ENCODE measurements around the gene TSPEAR.
"Not testable (repeated sequence)": the region's sequence is repeated elsewhere in the genome, so short reads cannot be mapped to it uniquely, and the experiment has no call there.

The TSPEAR gene

DNA sequence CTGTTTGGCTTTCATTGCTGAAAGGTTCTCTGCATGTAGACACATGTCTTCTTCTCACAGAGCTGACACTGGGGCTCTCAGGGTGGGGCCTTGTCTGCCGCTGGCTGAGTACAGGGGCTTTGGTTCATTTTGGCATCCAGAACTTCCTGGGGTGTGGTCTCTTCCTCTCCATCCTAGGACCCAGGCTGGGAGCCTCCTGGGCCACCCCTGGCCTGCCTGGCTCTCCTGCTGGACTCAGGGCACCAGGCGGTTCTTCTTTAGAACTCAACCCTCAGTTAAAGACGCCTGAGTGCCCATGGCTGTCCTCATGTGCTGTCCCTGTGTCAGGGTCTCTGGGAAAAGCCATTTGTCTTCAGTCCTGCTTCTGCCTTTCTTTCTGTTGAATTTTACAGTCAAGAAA lies 125.5 kb downstream of the TSPEAR start:
- DNase-seq (ENCODE audit: low spot score): no peak

DNA sequence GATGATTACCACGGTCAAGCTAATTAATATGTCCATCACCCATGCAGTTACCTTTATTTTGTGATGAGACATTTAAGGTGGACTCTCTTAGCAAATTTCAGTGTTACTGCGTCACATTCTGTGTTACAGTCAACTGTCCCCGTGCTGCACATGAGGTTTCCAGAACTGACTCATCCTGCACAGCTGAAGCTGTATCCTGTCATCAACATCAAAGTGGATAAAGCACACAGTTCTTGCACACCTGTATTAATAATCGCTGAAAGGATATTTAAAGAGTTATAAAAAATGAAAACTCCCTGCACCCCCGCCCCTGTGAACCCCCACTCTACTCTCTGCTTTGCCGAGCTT lies 127.6 kb downstream of the TSPEAR start:
- no peak for DNase-seq (ENCODE audit: low spot score)

DNA sequence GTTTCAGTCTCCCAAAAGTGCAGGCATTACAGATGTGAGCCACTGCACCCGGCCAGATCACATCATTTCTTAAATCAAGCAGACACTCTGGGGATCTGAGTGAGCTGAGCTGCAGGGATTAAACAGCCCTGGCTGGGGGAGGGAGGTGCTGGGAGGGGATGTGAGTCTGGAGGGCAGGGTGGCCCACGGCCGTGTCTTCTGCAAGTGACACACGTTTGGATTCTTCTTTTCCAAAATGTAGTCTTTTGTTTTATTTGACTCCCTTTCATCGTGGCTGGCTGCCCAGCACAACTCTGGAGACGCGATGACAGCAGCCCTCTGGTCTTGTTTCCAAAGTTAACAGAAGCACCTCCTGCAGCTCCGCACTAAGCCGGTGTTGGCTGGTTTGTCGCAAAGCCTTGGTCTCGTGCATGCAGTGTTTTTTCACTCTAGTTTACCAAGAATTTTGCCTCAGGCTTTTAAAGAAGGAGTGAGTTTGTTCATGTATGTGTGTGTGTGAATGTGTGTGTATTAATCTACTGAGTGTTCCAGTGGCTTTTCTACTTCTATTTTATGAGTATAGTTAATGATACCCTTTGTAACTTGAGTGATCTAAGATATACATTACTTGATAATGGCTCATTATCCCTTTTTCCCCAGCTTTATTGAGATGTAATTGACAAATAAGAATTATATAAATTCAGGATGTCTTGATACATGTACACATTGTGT lies 128.1 kb downstream of the TSPEAR start:
- no peak for DNase-seq (ENCODE audit: low spot score)

DNA sequence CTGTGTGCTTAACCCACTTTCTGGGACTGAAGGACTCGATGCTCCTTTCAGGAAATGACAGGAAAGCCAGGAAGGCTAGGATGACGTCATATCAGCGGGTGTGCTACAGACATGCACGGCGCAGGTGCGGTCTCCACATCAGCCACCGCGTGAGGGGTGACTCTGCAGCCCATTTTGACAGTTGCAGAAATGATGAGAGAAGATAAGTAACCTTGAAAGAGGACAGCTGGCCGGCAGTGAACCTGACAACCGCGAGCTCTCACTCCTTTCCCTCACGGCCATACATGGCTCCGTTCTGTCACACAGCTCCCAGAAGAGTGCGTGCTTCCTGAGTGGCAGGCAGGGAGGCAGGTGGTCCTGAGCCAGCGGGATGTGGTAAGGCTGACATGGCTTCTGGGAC lies 129.3 kb downstream of the TSPEAR start:
- no peak for DNase-seq (ENCODE audit: low spot score)

DNA sequence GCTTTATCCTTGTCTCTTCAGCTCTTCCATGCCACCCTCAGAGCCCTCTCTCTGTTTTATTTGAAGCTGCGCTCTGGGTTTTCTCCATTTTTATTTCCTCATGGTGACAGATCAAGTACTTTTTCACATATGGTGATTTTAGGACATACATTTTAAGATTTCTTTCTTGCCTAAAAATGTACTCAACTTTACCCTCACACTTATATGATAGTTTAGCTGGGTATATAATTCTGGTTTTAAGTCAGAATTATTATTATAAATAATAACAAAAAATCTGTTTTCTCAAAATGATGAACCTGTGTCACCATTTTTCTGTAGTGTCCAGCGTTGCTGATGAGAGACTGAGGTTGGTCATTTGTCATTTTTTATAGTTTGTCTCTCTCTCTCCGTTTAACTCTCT lies 130.2 kb downstream of the TSPEAR start:
- DNase-seq (ENCODE audit: low spot score): no peak

DNA sequence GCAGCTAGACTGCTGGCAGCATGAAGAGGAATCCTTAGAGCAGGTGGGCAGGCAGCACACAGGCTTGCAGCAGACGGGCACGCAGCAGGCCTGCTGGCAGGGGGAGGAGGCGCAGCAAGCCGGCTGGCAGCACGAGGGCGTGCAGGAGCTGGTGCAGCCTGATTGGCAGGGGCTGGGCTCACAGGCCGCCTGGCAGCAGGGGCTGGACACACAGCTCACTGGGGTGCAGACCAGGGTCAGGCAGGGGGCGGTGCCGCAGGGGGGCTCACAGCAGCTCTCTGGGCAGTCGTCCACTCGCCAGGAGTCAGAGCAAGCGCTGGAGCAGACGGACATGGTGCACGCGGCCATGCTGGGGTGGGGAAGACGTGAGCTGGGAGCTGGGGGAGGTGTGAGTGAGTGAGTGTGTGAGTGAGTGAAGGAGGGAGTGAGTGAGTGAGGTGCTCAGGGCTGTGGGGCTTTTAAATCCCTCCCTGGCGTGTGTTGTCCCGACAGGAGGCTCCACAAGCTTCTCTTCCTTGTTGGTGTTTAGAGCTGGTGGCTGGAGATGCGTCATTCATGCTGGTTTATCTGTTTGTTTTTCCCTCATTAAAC lies 131.0 kb downstream of the TSPEAR start, which contains the start of gene KRTAP10-5:
TSS of gene KRTAP10-5 (minus strand) at position 374 of the 591 bp plus-strand sequence. CDS start at position 348, 26 bp downstream.
- not testable (repeated sequence) for DNase-seq (ENCODE audit: low spot score)

DNA sequence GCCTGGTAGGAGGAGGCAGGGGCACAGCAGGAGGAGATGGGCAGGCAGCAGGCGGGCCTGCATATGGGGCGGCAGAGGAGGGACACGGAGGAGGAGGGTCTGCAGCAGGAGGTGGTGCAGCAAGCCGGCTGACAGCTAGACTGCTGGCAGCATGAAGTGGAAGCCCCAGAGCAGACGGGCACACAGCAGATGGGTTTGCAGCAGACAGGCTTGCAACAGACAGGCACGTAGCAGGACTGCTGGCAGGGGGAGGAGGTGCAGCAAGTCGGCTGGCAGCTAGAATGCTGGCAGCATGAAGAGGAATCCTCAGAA lies 131.6 kb downstream of the TSPEAR start:
- no peak for DNase-seq (ENCODE audit: low spot score)

DNA sequence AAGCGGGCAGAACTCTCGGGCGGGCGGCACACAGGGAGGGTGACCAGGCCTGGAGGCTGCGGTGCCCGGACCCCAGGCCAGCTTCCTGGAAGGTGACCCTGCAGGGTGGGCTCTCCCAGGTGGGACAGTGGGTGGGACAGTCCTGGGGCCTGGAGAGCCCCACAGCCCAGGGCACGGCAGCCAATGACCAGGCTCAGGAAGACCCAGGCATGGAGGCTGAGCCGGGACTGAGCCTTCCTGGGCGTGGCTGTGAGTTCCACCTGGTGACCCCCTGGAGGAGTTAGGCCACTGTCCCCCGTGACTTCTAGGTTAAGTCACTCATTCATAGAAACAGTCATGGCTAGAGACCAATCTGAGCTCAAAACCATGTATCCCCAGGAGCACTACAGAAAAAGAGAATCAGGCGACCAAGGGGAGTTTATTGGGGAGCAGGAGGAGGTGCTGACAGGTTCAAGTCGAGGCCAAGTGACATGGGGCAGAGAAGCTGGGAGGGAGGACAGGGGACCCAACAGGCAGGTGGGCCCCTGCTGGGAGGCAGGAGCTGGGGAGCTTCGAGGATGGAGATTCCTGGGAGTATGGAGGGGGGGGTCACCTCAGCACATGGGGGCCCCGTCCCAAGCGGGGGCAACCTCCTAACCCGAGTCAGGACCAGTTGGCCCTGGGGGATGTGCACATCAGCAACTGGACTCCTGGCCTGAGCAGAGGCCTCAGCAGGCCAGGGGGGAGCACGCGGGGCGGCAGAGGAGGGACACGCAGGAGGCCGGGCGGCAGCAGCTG lies 132.1 kb downstream of the TSPEAR start:
- DNase-seq (ENCODE audit: low spot score): no peak

DNA sequence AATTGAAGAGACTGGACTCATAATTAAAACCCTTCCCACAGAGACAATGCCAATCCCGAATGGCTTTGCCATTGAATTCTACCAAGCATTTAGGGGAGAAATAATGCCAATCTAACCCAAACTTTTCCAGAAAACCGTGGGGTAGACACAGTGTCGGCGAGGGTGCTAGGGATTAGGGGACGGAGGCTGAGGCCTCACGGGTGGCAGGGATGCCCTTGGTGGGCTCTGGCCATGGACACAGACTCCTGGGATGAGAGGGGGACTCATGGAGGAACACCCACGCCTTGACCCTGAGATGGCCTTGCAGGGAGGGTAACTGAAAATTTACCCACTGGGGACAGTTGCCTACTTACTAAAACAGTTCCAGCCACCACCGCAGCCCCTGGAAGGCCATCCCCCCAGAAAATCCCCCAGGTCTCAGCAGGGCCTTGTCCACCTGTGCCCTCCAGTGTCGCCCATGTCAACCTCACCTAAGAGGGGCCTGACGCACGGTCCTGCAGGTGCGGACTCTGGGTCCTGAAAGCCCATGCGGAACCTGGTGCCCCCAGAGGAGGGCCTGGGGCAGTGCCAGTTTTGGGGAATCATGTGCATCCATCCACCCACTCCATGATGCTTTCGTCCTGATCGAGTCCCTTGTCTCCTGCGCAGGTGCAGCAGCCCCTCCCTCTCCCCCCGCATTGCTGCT lies 132.9 kb downstream of the TSPEAR start:
- DNase-seq (ENCODE audit: low spot score): no peak

DNA sequence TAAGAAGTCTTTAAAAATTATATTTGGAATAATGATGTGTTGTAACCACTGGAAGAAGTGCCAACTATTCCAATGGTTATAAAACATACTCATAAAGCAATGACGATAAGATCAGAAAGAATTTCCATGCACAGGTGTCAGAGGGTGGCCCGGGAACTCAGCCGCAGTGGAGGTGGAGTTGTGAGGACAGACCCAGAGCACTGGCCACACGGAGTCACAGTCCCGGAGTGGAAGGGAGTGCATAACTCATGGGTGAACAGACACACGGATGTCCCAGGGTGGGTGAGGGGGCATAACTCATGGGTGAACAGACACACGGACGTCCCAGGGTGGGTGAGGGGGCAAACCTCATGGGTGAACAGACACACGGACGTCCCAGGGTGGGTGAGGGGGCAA lies 135.3 kb downstream of the TSPEAR start:
- no peak for DNase-seq (ENCODE audit: low spot score)

DNA sequence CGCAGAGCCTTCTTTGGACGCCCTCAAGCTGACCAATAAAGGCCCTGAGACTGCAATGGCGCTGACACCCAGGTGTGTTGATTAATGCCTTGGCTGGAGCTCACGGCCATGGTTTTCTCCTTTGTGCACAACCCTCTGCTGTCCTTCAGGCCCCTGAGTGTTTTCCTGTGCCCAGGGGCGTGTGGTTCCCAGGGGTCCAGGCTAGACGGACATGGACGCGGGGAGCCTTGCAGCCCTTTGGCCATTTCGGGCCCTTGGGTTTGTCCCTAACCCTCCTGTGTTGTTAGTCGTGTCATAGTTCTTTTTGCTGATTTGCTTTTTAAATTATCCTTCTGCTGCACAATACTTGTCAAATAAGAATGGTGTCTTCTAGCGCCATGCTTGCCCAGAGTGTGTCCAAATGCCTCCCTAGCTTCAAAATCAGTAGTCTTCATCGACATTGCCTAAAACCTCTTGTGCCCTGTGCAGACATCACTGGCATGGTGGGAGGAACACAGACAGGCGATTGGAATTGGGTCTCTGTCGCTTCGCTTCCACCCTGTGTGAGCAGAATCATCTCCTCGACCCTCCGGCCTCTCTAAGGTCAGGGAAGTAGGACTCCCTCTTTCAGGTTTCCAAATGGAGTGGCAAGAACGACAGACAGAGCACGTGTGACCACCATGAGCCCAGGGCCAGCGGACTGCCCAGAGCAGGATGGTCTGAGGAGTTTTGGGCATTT lies 135.9 kb downstream of the TSPEAR start:
- no peak for DNase-seq (ENCODE audit: low spot score)

DNA sequence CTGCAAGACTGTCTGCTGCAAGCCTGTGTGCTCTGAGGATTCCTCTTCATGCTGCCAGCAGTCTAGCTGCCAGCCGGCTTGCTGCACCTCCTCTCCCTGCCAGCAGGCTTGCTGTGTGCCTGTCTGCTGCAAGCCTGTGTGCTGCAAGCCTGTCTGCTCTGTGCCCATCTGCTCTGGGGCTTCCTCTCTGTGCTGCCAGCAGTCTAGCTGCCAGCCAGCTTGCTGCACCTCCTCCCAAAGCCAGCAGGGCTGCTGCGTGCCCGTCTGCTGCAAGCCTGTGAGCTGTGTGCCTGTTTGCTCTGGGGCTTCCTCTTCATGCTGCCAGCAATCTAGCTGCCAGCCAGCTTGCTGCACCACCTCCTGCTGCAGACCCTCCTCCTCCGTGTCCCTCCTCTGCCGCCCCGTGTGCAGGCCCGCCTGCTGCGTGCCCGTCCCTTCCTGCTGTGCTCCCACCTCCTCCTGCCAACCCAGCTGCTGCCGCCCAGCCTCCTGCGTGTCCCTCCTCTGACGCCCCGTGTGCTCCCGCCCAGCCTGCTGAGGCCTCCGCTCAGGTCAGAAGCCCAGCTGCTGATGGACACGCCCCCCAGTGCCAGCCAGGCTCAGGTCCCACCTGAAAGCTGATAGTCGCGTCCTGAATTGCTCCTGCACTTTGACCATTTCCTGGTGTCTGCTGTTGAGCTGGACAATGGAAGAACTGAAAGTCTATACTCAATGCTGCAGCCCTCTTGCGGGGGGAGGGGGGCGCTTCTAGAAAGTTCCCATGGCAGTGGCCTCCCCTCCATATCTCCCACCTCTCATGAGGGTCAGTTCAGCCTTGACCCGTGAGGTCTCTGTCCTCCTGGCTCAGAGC lies 136.7 kb downstream of the TSPEAR start:
- DNase-seq (ENCODE audit: low spot score): no peak

DNA sequence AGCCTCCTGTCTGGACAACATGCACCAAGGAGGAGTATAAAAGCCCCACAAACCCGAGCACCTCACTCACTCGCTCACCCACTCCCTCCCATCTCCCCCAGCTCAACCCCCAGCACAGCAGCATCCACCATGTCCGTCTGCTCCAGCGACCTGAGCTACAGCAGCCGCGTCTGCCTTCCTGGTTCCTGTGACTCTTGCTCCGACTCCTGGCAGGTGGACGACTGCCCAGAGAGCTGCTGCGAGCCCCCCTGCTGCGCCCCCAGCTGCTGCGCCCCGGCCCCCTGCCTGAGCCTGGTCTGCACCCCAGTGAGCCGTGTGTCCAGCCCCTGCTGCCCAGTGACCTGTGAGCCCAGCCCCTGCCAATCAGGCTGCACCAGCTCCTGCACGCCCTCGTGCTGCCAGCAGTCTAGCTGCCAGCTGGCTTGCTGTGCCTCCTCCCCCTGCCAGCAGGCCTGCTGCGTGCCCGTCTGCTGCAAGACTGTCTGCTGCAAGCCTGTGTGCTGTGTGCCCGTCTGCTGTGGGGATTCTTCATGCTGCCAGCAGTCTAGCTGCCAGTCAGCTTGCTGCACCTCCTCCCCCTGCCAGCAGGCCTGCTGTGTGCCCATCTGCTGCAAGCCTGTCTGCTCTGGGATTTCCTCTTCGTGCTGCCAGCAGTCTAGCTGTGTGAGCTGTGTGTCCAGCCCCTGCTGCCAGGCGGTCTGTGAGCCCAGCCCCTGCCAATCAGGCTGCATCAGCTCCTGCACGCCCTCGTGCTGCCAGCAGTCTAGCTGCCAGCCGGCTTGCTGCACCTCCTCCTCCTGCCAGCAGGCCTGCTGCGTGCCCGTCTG lies 137.5 kb downstream of the TSPEAR start, which contains the start of gene KRTAP10-4:
TSS of gene KRTAP10-4 (plus strand) at position 100 of the 827 bp plus-strand sequence. CDS start at position 130, 30 bp downstream.
- DNase-seq (ENCODE audit: low spot score): not testable (repeated sequence)

DNA sequence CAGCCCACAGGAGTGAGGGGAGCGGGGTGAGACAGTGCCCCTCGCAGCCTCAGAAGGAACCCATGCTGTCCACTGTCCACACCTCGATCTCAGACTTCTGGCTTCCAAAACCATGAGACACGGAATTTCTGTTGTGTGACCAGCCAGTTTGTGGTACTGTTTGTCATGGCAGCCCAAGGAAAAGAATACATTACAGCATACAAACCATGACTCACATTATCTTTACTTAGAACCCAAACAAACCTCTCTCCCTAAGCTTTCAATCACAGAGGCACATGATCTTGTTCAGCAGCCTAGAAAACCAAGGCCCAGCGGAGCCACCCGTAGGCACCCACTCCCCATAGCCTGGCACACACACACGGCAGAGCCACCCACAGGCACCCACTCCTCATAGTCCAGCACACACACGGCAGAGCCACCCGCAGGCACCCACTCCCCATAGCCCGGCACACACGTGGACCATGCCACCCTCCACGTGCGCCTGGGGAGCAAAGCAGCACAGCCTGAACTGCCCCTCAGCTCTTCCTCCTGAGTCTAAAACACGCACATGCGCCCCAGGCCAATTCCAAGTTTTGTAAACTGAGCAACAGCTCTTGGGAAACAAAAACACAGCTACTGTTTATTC lies 138.3 kb downstream of the TSPEAR start:
- DNase-seq (ENCODE audit: low spot score): peak; percentile 30

DNA sequence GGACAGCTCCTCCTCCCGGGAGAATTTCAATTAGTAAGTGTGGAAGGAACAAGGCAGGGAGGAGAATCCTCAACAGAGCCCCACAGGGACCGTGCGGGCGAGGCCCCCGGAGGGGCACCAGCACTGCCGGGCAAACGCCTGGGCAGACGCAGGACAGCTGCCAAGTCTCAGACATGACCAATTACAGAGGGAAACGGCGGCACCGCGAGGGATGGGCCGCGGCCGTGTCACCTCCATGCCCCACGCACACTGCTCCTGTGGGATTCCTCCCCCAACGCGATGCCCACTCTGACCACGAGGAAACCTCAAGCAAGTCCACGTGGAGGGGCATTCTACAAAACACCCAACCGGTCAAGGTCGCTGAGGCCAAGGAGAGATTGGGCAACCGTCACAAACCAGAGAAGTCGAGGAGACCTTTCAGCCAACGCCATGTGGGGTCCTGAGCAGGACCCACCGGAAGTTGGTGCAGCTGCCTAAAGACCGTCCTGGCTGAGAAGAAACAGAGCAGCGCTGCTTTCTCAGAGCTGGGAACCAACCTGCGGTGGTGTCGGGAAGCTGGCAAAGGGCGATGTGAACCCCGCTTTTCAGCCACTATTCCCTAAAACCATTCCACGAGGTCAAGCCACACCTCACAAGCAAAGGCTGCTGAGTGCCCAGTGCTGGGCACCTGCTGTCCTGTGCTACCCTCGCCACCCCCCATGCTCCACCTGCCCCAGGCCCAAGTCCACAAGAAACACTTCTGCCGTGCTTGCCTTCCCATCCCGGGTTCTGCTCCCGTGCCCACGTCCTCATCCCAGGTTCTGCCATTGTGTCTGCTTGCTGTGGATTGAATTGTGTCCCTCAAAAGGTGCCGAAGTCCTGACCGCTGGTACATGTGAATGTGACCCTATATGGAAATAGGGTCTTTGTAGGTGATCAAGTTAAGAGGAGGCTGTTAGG lies 139.3 kb downstream of the TSPEAR start:
- no peak for DNase-seq (ENCODE audit: low spot score)

DNA sequence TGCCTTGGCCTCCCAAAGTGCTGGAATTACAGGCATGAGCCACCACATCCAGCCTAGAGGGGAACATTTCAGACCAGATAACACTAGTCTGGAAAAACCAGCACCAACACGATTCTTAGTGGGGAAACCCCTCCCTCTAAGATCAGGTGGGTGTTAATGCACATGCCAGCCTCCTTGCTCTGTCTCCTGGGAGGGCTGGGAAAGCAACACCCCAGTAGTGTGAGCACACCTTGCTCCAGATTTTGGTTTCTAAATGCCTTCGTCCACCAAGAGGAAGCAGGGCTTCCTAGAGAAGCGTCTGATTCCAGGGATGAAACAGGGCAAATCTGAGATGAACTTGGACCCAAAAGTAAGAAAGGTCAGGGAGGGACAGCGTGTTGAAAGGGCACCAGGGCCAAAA lies 140.1 kb downstream of the TSPEAR start:
- no peak for DNase-seq (ENCODE audit: low spot score)

DNA sequence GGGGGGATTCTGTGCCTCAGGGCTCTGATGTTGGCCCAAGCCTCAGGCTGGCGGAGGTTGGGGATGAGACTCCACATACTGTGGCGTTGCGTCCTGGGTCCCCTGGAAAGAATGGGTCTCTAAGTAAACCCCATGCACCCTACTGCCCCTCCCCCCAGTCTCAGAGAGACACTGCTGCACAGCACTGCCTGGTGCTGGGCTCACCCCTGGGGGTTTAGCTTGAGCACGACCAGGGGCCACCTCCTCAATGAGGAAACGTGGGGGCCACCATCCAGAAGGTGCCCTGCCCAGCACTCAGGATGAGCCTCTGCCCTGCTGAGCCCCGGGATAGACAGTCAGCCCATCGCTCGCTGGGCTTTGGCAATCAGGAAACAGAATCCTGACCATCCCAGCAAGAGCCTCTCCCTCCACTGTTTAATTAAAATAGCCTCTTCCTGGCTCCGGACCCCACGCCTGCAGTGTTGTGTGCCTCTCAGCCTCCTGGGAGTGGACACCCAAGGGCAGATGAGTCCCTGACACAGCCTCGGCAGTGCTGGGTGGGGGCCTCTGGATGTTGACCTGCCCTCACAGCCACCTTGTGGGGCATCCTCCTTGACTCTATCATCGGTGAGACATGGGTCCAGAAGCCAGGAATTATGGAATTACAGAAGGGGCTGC lies 141.4 kb downstream of the TSPEAR start:
- DNase-seq (ENCODE audit: low spot score): no peak
